NCI-H1105 treated with DMSO at 0.1 percent for 48 hours (cell line): Measurements from ENCODE around the gene THRSP.
A peak's percentile ranks its signal among the peaks of the same experiment; 100 is the strongest.
"Not testable (repeated sequence)": the region's sequence is repeated elsewhere in the genome, so short reads cannot be mapped to it uniquely, and the experiment has no call there.

Source experiments
- DNase-seq: peaks from one replicate; lab custom pipeline; 2025; lab: John Stamatoyannopoulos, UW

Gene THRSP

DNA sequence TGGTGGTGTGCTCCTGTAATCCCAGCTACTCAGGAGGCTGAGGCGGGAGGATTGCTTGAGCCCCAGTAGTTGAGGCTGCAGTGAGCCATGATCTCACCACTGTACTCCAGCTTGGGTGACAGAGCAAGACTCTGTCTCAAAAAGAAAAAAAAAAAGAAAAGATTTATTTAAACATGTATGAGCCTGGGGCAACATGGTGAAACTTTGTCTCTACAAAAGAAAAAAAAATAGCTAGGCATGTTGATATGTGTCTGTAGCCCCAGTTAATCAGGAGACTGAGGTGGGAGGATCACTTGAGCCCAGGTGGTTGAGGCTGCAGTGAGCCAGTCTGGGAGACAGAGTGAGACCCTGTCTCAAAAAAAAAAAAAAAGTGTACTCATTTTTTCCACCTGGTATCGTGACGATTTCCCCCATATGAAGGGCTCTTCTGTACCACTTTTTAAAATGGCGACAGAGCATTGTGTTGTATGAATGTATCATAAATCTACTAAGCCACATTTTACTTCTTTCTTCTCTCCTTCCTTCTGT lies 24.2 kb upstream of the THRSP start:
- DNase-seq = peak; percentile 61

- peak; percentile 83 for DNase-seq
These were observed 23.6 kb upstream of the THRSP start for GRCh38 chr11:78039919-78040671.

DNA sequence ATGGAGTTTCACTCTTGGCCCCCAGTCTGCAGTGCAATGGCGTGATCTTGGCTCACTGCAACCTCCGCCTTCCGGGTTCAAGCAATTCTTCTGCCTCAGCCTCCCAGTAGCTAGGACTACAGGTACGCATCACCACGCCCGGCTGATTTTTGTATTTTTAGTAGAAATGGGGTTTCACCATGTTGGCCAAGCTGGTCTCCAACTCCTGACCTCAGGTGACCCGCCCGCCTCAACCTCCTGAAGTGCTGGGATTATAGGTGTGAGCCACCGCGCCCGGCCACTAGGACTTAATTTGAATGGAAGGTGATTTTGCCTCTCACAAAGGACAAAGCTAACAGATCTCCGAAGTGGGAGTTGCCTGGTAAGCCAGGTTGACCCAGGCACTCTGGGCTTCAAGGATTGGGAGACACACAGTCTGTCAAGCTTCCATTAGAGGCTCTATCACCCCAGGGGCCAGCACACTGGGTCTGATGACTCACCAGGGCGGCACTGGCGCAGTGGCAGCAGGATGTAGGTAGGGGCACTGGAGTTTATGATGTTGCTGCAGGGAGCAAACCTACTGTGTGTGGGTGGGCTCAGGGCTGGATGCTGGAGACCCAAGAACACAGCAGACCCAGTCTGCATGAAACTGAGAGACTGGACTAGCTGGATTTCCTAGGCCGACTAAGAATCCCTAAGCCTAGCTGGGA lies 22.8 kb upstream of the THRSP start:
- no peak for DNase-seq

GRCh38 chr11:78041380-78041719 lies 22.3 kb upstream of the THRSP start:
- not testable (repeated sequence) for DNase-seq

GRCh38 chr11:78041843-78042440 lies 21.7 kb upstream of the THRSP start:
- DNase-seq = no peak

DNA sequence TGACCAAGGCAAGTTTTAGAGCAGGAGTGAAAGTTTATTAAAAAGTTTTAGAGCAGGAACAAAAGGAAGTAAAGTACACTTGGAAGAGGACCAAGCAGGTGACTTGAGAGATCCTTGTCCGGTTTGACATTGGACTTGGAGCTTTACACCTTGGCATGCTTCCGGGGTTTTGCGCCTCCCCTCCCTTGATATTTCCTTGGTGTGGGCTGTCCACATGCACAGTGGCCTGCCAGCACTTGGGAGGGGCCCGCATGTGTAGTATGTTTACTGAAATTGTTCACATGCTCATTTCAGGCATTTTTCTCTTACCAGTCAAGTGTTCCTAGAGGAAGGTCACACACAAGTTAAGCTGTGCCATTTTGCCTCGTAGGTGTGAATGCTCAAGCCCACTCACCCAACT lies 19.0 kb upstream of the THRSP start:
- no peak for DNase-seq

GRCh38 chr11:78045851-78046485 lies 17.7 kb upstream of the THRSP start:
- DNase-seq = peak; percentile 80

GRCh38 chr11:78046486-78046854 lies 17.2 kb upstream of the THRSP start:
- DNase-seq = no peak

GRCh38 chr11:78048561-78048960 lies 15.1 kb upstream of the THRSP start:
- no peak for DNase-seq

GRCh38 chr11:78049348-78049747 lies 14.3 kb upstream of the THRSP start:
- no peak for DNase-seq

DNA sequence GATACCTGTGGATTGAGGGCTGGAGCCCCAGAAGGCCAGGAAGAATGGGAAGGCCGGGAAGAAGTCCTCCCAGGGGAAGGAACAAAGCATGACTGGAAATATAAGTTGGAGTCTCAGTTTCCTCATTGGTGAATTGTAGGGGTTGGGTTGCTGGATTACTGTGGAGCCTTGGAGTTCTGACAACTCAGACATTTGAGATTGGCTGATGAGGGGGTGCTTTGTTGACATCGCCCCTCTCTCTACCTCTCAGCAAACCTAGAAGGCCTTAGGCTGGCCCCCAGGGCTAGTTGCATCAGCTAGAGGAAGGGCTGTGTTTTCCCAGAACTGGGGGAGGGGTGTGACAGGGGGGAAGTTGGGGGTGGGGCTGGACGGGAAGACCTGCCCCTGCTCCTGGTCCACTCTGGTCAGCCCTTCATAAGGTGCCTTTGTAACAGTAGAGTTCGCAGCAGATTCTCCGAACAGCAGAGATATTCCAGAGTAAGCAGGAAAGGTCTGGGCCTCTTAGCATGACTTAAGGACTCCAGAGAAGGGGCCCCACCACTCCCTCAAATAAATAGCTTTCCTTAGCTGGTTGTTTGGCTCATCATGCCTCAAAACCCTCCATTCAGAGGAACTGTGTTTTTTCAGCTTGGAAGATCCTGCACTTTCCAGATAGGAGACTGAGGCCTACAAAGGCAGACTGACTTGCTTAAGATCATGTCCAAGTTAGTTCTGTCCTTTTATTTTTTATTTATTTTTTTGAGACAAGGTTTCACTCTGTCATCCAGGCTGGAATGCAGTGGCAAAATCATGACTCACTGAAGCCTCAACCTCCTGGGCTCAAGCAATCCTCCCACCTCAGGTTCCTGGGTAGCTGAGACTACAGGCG lies 12.5 kb upstream of the THRSP start:
- no peak for DNase-seq

DNA sequence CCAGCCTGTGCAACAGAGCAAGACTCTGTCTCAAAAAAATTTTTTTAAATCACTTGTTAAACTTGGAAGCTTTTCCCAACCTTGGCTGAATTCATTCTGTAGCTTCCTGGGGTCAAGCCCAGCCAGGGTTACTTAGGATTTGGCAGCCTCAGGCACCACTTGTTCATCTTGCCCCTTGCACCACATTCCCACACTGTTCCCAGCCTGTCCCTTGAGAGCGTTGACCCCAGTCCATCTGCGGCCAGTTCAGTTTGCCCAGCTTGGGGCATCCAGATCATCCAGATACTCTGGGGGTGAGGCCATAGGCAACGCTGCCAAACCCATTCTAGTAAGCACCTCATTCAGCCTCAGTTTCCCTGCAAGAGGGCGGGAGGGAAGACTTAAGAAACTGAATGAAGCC lies 8.7 kb upstream of the THRSP start:
- DNase-seq = no peak

- no peak for DNase-seq
These were observed 7.6 kb upstream of the THRSP start for GRCh38 chr11:78056093-78056492.

DNA sequence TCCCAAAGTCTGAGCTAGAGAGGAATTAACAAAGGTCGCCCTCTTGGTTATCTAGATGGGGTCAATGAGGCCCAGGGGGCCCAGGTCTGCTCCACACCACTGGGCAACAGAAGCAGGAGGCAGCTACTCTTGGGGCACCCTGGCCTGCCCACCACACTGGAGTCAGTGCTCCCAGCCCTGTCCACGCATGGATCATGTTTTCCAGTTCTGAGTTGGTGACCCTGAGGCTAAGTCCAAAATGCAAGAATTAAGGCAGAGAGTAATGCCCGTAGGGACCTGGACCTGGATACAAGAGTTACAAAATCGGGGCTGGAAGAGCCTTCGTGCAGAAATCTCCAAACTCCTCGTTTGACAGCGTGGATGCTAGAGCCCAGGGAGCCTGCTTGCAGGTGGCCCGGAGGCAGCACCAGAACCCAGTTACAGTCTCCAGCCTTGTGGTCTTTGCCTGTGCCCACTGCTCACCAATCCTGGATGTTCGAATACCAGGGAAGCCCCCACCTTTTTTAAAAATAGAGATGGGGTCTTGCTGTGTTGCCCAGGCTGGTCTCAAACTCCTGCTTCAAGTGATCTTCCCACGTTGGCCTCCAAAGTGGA lies 6.1 kb upstream of the THRSP start:
- DNase-seq = no peak

DNA sequence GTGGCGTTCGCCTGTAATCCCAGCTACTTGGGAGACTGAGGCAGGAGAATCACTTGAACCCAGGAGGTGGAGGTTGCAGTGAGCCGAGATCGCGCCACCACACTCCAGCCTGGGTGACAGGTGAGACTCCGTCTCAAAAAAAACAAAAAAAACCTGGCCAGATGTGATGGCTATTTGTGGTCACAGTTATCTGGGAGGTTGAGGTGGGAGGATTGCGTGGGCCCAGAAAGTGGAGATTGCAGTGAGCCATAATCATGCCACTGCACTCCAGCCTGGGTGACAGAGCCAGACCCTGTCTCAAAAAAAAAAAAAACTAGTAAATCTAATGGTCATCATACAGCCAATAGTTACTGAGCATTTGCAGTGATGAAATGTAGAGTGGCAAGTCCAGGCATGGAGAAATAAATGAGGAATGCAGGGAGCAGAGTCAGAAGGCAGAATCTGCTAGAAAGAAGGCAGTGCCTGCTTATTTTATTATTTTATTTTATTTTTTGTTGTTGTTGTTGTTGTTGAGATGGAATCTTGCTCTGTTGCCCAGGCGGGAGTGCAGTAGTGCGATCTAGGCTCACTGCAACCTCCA lies 3.8 kb upstream of the THRSP start:
- DNase-seq = not testable (repeated sequence)

GRCh38 chr11:78060533-78060932 lies 3.1 kb upstream of the THRSP start:
- DNase-seq = no peak

GRCh38 chr11:78061088-78061920 lies 2.4 kb upstream of the THRSP start:
- no peak for DNase-seq

- no peak for DNase-seq
These were observed 1.7 kb upstream of the THRSP start for GRCh38 chr11:78061921-78062311.

- no peak for DNase-seq
These were observed 990 bp upstream of the THRSP start for GRCh38 chr11:78062671-78063070.

DNA sequence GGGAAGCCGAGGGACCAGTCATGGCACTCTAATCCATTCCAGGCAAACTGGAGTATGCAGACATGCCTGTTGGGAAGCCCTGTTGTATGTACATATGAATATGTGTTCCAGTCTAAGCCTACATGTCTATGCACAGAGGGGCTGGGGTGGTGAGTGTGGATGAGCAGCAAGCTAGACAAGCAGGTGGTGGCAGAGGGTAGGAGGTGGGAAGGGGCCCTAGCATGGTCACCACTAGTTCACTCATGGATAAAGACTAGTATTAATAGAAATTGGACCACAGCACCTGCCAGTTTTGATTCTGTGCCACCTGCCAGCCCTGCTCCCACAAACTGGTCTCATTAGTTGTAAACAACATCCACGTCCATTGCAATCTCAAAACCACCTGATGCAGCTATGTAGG lies 1.5 kb downstream of the THRSP start:
- DNase-seq = no peak
